GM12892 (cell line): ENCODE data around the gene TMEM127.

ENCODE experiments used
- POLR2A ChIP-seq: IDR thresholded peaks from 2 replicates; pipeline ENCODE4 v1.6.1; 2011; ENCODE audit warnings: low read depth, low read length, control low read depth
- TAF1 ChIP-seq: IDR thresholded peaks from 2 replicates; pipeline ENCODE4 v1.6.1; 2011; ENCODE audit warnings: low read depth, mild to moderate bottlenecking, control low read depth, low read length, borderline replicate concordance

GRCh38 chr2:96262306-96262705, 3.5 kb downstream of the TMEM127 start:
- TF ChIP-seq POLR2A (no peak), TAF1 (no peak)
